K562 treated with DMSO at 1 percent for 48 hours (cell line): Measurements from ENCODE around the gene RPTOR. TPM values are rescaled to one million over a fixed set of nuclear protein-coding genes. Genes with fewer than 3 reads are reported as not detected.

Experiments
- total RNA-seq: library from RNA; unstranded; fragments of 300-600 nt; gene quantifications from 2 replicates; pipeline ENCODE4 v1.2.3, GENCODE V29; 2022; ENCODE audit warnings: low replicate concordance; ENCODE audit errors: extremely low read depth

RPTOR gene, protein sequence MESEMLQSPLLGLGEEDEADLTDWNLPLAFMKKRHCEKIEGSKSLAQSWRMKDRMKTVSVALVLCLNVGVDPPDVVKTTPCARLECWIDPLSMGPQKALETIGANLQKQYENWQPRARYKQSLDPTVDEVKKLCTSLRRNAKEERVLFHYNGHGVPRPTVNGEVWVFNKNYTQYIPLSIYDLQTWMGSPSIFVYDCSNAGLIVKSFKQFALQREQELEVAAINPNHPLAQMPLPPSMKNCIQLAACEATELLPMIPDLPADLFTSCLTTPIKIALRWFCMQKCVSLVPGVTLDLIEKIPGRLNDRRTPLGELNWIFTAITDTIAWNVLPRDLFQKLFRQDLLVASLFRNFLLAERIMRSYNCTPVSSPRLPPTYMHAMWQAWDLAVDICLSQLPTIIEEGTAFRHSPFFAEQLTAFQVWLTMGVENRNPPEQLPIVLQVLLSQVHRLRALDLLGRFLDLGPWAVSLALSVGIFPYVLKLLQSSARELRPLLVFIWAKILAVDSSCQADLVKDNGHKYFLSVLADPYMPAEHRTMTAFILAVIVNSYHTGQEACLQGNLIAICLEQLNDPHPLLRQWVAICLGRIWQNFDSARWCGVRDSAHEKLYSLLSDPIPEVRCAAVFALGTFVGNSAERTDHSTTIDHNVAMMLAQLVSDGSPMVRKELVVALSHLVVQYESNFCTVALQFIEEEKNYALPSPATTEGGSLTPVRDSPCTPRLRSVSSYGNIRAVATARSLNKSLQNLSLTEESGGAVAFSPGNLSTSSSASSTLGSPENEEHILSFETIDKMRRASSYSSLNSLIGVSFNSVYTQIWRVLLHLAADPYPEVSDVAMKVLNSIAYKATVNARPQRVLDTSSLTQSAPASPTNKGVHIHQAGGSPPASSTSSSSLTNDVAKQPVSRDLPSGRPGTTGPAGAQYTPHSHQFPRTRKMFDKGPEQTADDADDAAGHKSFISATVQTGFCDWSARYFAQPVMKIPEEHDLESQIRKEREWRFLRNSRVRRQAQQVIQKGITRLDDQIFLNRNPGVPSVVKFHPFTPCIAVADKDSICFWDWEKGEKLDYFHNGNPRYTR (N-terminal part only)
- not detected in 2 replicates for total RNA-seq

DNA sequence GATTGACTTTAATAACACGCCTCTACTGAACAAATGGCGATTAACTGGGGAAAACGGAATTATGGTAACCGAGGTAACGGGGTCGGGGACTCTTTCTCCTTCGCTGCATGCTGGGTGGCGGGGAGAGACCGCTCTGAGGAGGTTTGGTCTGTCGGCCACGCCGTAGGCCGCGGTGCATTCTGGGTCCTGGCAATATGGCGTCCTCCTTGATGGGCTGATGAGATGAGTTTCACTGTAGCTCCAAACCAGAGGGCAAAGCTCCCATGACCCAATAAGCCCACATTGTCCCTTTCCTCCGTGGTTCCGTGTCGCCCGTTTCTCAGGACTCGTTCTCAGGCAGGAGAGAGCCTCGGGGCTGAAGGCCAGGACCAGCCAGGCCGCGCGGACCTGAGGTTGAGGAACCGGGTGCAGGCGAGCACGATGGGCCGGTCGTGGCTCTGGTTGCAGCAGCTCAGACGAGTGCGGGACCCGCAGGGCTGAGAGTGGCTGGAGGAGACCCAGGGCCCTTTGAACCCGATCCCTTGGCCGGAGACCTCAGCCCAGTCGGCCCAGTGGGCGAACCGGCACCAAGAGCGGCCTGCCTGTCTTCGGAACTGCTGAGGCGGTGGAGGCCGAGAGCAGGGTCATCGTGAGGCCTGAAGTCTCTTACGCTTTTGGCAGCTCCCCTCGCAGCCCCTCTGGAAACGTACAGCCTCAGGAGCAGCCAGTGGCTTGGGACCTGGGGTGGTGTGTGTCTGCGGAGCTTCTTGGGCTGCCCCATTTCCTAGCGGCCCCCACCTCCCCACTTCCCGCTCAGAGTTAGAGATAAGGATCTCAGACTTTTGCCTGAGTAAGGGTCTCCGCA, at the start of gene RPTOR:
RPTOR (plus strand) TSS at position 184 of the 844 bp plus-strand sequence. CDS start 792 bp downstream, outside the sequence.

DNA sequence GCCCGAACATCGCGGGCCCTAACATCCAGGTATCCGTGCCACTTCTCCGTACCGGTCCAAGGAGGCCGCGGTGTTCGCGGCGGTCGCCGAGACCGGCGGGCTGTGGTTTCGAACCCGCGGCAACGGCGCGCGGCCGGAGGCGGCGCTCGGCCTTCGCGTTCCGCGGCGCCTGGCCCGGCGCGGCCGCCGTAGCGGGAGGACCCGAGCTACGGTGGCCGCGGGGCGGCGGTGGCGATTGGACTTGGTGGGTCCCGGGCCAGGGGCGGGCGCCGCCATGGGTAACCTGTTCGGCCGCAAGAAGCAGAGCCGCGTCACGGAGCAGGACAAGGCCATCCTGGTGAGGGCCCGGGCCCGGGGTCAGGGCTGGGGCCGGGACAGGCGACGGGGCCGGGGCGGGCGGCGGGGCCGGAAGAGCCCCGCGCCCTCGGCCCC, 447.0 kb downstream of the RPTOR start, which contains the start of gene CHMP6:
CHMP6 (plus strand) TSS at position 197 of the 432 bp plus-strand sequence; CDS start at position 275, 78 bp downstream.

Other genes with a start within 250 kb of the RPTOR start
- not detected in 2 replicates for gene ENDOV, start 129.7 kb upstream of the RPTOR start, total RNA-seq
- gene NPTX1, start 68.2 kb upstream of the RPTOR start, total RNA-seq: not detected in 2 replicates